ENCODE results near the gene CEP83. TPM values are rescaled to one million over a fixed set of nuclear protein-coding genes. Genes with fewer than 3 reads are reported as not detected.

CEP83 gene
- total and polyA plus RNA-seq, 2 experiments from 2014 or later: 18.3 to 35.2 TPM

DNA sequence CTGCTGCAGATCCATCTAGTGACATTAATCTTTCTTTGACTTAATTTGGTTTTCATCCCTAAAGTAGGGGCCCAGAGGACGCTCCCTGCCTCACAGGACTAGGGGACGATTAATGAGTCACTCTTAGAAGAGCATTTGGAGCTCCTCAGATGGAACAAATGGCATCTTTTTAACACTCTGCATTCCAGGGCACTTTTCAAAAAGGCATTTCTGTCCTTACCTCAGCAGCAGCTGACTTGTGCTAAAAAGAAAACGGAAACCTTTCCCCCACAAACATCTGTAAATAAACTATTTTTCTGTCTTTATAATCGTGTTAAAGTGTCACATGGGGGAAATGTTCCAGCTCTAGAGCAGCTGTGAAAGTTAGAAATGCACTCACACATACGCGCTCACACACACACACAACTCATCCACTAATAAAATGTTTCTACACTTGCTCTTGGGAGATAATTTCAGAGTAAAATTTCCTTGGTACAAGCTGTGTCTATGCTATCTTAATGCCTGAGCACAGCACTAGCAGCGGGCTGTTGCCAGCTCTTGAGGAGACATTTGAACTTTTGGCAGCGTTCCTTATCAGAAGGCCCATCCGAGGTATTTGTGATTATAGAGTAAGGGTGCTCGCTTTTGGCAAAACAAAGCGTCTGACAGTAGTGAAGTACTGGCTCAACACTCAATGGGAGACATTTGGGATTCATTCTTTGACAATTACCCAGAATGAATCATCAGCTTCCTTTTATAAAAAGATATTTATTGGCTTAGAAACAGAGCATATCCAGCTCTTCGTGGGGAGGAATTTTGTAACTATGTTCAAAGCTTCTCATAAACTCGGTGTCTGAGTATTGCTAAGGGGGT lies 170.0 kb downstream of the CEP83 start:
- DNase-seq (ENCODE audit: low read depth in 1 of 2, low spot score in 1 of 2): peak; percentile 37 to 90
- Histone ChIP-seq H3K4me3 (no peak overlapping the region), H3K27ac (peak overlapping the region; percentile 79)

DNA sequence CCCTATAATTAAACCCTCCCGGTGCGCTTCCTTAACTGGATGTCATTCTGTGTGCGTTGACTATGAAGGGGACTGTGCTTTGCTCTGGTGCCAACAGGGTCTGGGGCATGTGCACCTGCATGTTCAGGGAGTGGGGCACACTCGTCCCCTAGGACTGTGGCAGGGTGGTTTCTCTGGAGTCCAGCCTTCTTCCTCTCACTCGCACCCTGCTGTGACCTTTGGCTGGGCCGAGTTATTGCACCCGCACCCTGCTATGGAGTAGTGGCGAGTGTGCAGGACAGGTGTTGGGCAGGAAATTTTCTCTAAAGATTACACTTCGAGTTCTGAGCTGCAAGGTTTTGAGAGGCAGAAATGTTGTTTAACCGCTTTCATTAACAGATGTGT lies 172.4 kb downstream of the CEP83 start:
- no peaks in the 10 kb centered on the region for H3K36me3 ChIP-seq
- no peaks in the 10 kb centered on the region for H3K9me3 ChIP-seq (ENCODE audit: low read depth)
- H3K4me3 ChIP-seq: no peak overlapping the region
- no peak for DNase-seq (ENCODE audit: low read depth in 1 of 2, low spot score in 1 of 2)
- H3K27me3 ChIP-seq: no peaks in the 10 kb centered on the region
- TF ChIP-seq, protein P1, sequence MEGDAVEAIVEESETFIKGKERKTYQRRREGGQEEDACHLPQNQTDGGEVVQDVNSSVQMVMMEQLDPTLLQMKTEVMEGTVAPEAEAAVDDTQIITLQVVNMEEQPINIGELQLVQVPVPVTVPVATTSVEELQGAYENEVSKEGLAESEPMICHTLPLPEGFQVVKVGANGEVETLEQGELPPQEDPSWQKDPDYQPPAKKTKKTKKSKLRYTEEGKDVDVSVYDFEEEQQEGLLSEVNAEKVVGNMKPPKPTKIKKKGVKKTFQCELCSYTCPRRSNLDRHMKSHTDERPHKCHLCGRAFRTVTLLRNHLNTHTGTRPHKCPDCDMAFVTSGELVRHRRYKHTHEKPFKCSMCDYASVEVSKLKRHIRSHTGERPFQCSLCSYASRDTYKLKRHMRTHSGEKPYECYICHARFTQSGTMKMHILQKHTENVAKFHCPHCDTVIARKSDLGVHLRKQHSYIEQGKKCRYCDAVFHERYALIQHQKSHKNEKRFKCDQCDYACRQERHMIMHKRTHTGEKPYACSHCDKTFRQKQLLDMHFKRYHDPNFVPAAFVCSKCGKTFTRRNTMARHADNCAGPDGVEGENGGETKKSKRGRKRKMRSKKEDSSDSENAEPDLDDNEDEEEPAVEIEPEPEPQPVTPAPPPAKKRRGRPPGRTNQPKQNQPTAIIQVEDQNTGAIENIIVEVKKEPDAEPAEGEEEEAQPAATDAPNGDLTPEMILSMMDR (IDR thresholded peaks at IDR 0.05; ENCODE audit: low read depth, low read length): no peak
- H3K27ac ChIP-seq: peak overlapping the region; percentile 79
- peaks cover 47% of the 10 kb centered on the region for H3K4me1 ChIP-seq (ENCODE audit: low read depth)

More for the DNA sequence above, 170.0 kb downstream of the CEP83 start:
- TF ChIP-seq, protein P1 (IDR thresholded peaks at IDR 0.05; ENCODE audit: low read depth, low read length): no peak
- Histone ChIP-seq H3K36me3 (no peaks in the 10 kb centered on the region), H3K9me3 (ENCODE audit: low read depth) (no peaks in the 10 kb centered on the region), H3K27me3 (no peaks in the 10 kb centered on the region), H3K4me1 (ENCODE audit: low read depth) (peaks cover 42% of the 10 kb centered on the region)

DNA sequence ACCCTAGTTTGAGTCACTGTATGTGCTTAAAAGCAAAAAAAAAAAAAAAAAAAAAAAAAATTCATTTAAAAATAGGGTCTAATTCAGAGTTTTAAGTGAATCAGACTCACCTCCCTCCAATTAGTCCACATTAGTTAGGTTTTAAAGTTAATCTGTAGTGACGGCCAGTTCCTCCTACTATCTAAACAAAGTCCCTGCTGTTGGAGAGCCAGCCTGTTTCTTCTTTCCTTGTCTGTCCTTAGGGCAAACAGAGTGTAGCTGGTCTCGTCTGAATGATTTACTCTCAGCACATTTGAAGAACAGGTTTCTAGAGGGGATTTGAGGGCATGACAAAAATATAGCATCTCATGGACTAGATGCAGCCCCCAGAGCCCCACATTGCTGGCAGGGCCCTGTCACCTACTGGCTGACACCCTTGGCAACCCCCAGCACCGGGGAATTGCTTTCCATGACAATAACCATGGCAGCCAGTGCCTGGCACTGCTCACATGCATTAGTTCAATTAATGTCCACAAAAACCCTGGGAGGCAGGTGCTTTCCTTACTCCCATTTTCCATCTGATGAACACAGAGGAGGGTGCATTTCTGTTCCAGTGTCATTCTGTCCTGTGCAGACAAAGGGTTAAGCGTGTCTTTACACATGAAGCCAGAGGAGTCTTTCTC lies 173.0 kb downstream of the CEP83 start:
- Histone ChIP-seq H3K4me3 (no peak overlapping the region), H3K36me3 (no peaks in the 10 kb centered on the region), H3K9me3 (ENCODE audit: low read depth) (no peaks in the 10 kb centered on the region), H3K27ac (no peak overlapping the region), H3K4me1 (ENCODE audit: low read depth) (peaks cover 47% of the 10 kb centered on the region), H3K27me3 (no peaks in the 10 kb centered on the region)
- TF ChIP-seq, protein P1 (IDR thresholded peaks at IDR 0.05; ENCODE audit: low read depth, low read length): no peak
- no peak for DNase-seq (ENCODE audit: low read depth in 1 of 2, low spot score in 1 of 2)

DNA sequence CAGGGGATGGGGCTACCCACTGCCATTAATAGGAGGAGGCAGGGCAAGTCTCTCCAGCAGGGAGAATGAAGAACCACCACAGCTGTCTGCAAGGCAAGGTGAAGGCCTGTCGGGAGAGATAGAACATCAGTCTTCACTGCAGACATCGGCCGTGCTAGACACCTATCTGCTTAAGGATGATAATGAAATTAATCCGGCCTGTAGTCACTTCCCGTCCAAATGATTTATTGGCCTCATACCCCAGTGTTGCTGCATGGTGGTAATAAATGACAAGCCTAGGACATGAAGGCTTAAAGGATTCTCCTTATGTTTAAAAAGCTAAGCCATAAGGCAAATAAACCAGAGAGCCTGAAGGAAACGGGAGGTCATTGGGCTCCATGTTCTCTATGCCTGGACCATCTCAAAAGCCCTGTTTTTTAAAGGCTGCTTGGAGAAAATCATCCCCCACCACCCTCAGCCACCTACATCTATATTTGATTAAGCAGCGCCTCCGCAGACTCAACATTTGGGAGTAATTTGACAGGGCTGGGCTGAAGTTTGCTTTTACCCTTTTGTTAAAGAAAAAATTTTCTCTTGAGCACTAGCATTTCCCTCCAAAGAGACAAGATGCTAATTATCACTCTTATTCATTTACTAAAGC lies 173.6 kb downstream of the CEP83 start:
- TF ChIP-seq, protein P1 (IDR thresholded peaks at IDR 0.05; ENCODE audit: low read depth, low read length): no peak
- H3K4me3 ChIP-seq: no peak overlapping the region
- DNase-seq (ENCODE audit: low read depth in 1 of 2, low spot score in 1 of 2): no peak
- H3K36me3 ChIP-seq: no peaks in the 10 kb centered on the region
- H3K4me1 ChIP-seq (ENCODE audit: low read depth): peaks cover 41% of the 10 kb centered on the region
- no peaks in the 10 kb centered on the region for H3K9me3 ChIP-seq (ENCODE audit: low read depth)
- H3K27ac ChIP-seq: no peak overlapping the region
- no peaks in the 10 kb centered on the region for H3K27me3 ChIP-seq

DNA sequence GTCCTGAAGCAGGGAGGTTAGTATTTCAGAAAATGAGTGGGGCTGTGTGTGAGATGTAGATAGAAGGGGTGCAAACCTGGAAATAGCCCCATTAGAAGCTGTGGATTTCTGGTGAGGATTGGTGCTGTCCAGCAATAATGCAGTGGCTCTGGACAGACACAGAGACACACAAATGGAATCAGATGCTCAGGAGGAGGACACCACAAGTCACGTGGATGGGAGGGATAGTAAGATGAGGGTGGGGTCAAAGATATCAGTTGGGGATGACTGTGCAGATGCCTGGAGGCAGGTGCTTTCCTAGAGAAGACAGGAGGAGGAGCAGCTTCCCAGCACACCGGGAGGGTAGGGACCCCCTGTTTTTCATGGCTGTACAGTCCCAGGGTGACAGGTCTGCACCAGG lies 174.8 kb downstream of the CEP83 start:
- Histone ChIP-seq H3K27ac (no peak overlapping the region), H3K9me3 (ENCODE audit: low read depth) (no peaks in the 10 kb centered on the region), H3K27me3 (no peaks in the 10 kb centered on the region), H3K4me1 (ENCODE audit: low read depth) (peaks cover 30% of the 10 kb centered on the region), H3K36me3 (no peaks in the 10 kb centered on the region), H3K4me3 (no peak overlapping the region)
- no peak for DNase-seq (ENCODE audit: low read depth in 1 of 2, low spot score in 1 of 2)
- TF ChIP-seq, protein P1 (IDR thresholded peaks at IDR 0.05; ENCODE audit: low read depth, low read length): no peak
